Stimulated activated CD4-positive, alpha-beta T cell treated with anti-CD3 and anti-CD28 coated beads, TNF-alpha, amount 100 ng/mL, for 4 hours (primary cell): ENCODE data around the gene GSTM5.
"Not testable (repeated sequence)": the region's sequence is repeated elsewhere in the genome, so short reads cannot be mapped to it uniquely, and the experiment has no call there.

Source experiments
- DNase-seq, 3 experiments: peaks; one replicate each; pipeline ENCODE4 v3.0.0-alpha.2; 2020; ENCODE audit warnings: low read depth in 3 of 3

Gene GSTM5

GRCh38 chr1:109761227-109762038 lies 49.4 kb downstream of the GSTM5 start:
- no peak for DNase-seq

GRCh38 chr1:109762039-109762585 lies 50.1 kb downstream of the GSTM5 start:
- DNase-seq = no peak

GRCh38 chr1:109762821-109763645 lies 51.0 kb downstream of the GSTM5 start:
- DNase-seq = no peak

GRCh38 chr1:109763646-109764415 lies 51.8 kb downstream of the GSTM5 start, which contains the start of gene EPS8L3:
Gene EPS8L3, minus strand, starts transcription at chr1:109763923. Its CDS starts 2,174 bp downstream, at chr1:109761749.
- no peak for DNase-seq

- DNase-seq = no peak
Observed at GRCh38 chr1:109764561-109765482, 52.8 kb downstream of the GSTM5 start.

GRCh38 chr1:109765483-109765815 lies 53.4 kb downstream of the GSTM5 start:
- no peak for DNase-seq

GRCh38 chr1:109765896-109766615 lies 54.0 kb downstream of the GSTM5 start:
- DNase-seq = no peak

GRCh38 chr1:109766991-109767636 lies 55.1 kb downstream of the GSTM5 start:
- DNase-seq = not testable (repeated sequence)
